Stomach (tissue), 4 donors: ENCODE data around the gene SLC39A1.

Experiments
- POLR2A ChIP-seq, 4 donors: fragments of 450-650 bp; IDR thresholded peaks; one replicate each; pipeline ENCODE4 v1.6.1; 2016; ENCODE audit warnings: antibody characterized with exemption in 4 of 4, control low read depth in 2 of 4, mild to moderate bottlenecking in 1 of 4, moderate library complexity in 1 of 4
- TF ChIP-seq, protein P1 (sequence below), 7 experiments: fragments of 450-650 bp in 4 of 7; fragments of 200-600 bp in 3 of 7; sonication (generic) in 3 of 7; IDR thresholded peaks; one replicate each; pipeline ENCODE4 v1.5.1; 2016 to 2019; ENCODE audit warnings: antibody characterized with exemption in 7 of 7, control low read depth in 2 of 7, mild to moderate bottlenecking in 1 of 7

DNA sequence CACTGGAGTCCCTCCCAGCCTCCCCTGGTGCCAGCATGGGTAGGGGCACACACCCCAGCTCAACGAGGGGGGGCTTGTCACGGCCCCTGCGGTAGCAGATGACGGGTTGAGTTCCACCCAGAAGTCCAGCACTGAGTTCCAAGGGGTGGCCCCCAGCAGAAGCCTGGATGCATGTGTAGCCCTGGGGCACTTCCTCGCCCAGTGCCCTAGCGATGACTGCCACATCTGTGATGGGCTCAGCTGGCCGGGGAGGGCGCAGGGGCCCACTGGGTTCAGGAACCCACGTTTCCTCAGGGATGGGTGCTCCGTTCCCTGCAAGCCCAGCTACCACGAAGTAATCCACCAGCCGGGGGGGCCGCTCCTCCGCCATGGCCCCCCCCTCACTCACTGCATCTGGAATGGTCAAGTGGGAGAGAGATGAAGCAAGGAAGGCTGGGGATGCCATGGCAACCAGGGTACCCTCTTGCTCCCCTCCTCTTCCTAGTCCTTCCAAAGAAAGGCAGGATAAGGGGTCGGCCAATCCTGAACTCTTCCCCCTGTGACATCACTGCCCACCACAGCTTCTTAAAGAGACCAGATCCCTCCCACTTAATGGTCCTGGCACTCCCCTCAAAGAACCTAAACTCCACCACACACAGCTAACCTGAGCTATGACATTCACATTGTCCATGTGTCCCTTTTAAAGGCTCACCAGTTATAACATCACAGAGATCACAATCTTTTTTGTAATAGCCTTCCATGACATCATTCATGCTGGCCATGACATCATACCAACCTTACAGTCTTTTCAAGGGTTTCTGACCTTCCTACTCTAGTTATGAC lies 19.1 kb downstream of the SLC39A1 start:
- TF ChIP-seq POLR2A (IDR thresholded peaks at IDR 0.05) = no peak
- TF ChIP-seq, protein P1, sequence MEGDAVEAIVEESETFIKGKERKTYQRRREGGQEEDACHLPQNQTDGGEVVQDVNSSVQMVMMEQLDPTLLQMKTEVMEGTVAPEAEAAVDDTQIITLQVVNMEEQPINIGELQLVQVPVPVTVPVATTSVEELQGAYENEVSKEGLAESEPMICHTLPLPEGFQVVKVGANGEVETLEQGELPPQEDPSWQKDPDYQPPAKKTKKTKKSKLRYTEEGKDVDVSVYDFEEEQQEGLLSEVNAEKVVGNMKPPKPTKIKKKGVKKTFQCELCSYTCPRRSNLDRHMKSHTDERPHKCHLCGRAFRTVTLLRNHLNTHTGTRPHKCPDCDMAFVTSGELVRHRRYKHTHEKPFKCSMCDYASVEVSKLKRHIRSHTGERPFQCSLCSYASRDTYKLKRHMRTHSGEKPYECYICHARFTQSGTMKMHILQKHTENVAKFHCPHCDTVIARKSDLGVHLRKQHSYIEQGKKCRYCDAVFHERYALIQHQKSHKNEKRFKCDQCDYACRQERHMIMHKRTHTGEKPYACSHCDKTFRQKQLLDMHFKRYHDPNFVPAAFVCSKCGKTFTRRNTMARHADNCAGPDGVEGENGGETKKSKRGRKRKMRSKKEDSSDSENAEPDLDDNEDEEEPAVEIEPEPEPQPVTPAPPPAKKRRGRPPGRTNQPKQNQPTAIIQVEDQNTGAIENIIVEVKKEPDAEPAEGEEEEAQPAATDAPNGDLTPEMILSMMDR (IDR thresholded peaks at IDR 0.05) = no peak
